HCT116 (cell line): ENCODE data around the gene RGS11. TPM values are rescaled to one million over a fixed set of nuclear protein-coding genes. Genes with fewer than 3 reads are reported as not detected.

ENCODE experiments used
- ATAC-seq: fragments of 200-7000 bp; cut with Tn5 transposase; 2 replicates; pipeline ENCODE4 v1.9.1; 2020; ENCODE audit warnings: mild to moderate bottlenecking, moderate library complexity
- BruUV-seq: library from RNA; stranded (reverse); fragments of 400-500 nt; replicated peaks from 2 replicates; lab custom pipeline; 2021; lab: Mats Ljungman, UMichigan
- CTCF ChIA-PET: fragments of 300-600 bp; sonication (Branson Sonifier 250); formaldehyde crosslinking; loops from one replicate; lab custom pipeline; 2021; ENCODE audit warnings: antibody characterized with exemption; lab: Charles Lee
- POLR2A ChIA-PET: fragments of 300-600, 350-600 bp; sonication (Branson Sonifier 250); formaldehyde crosslinking; loops from one replicate; lab custom pipeline; 2021; ENCODE audit warnings: antibody characterized with exemption; lab: Charles Lee
- RAD21 ChIA-PET, 2 experiments: fragments of 300-600 bp; sonication (Branson Sonifier 250); formaldehyde crosslinking; loops; one replicate each; lab custom pipeline; 2023; ENCODE audit warnings: low total read pairs in 2 of 2; ENCODE audit not compliant: uncharacterized antibody in 2 of 2, unreplicated experiment in 2 of 2, low non-redundant PET in 1 of 2; lab: Charles Lee
- DNase-seq: peaks from one replicate; pipeline ENCODE4 v3.0.0-alpha.2; 2010; ENCODE audit warnings: low read depth, low spot score
- H2AFZ ChIP-seq: fragments of 200-600 bp; shearing (Covaris generic), sonication (generic); 2 replicates; pipeline ENCODE4 v1.6.1; 2017; ENCODE audit warnings: low read depth, mixed run types, mixed read lengths, antibody characterized with exemption, low read length; ENCODE audit not compliant: poor library complexity, severe bottlenecking
- H3K27ac ChIP-seq: 2 replicates; pipeline ENCODE4 v1.5.1; 2012; ENCODE audit warnings: low read depth, low read length
- H3K27me3 ChIP-seq: fragments of 200-600 bp; sonication (generic); 2 replicates; pipeline ENCODE4 v1.6.1; 2016; ENCODE audit warnings: mixed run types, low read length, mixed read lengths; ENCODE audit not compliant: insufficient read depth
- H3K36me3 ChIP-seq, 2 experiments: fragments of 200-500 bp in 1 of 2; fragments of 200-600 bp in 1 of 2; sonication (Bioruptor generic) in 1 of 2; sonication (generic) in 1 of 2; 2 replicates each; pipeline versions ENCODE4 v1.5.1 to v1.6.1; 2014 to 2016; ENCODE audit warnings: low read length in 2 of 2, inconsistent platforms in 1 of 2, mixed read lengths in 1 of 2, mixed run types in 1 of 2; ENCODE audit not compliant: insufficient read depth in 2 of 2, control insufficient read depth in 1 of 2
- H3K4me1 ChIP-seq, 2 experiments: fragments of 200-600 bp in 1 of 2; sonication (generic) in 1 of 2; 2 replicates each; pipeline versions ENCODE4 v1.5.1 to v1.6.1; 2012 to 2017; ENCODE audit warnings: low read length in 2 of 2, inconsistent platforms in 1 of 2, mild to moderate bottlenecking in 1 of 2, mixed read lengths in 1 of 2, mixed run types in 1 of 2, moderate library complexity in 1 of 2; ENCODE audit not compliant: insufficient read depth in 2 of 2, control insufficient read depth in 1 of 2
- H3K4me2 ChIP-seq: fragments of 200-600 bp; sonication (generic); 2 replicates; pipeline ENCODE4 v1.6.1; 2017; ENCODE audit warnings: mixed run types, low read length, mixed read lengths
- H3K4me3 ChIP-seq, 2 experiments: fragments of 200-600 bp in 1 of 2; sonication (generic) in 1 of 2; replicated peaks in 1 of 2; 2 replicates each; pipeline ENCODE4 v1.5.1; 2011 to 2016; ENCODE audit warnings: low read length in 2 of 2, control low read depth in 1 of 2, low read depth in 1 of 2, mild to moderate bottlenecking in 1 of 2, mixed read lengths in 1 of 2, mixed run types in 1 of 2
- H3K79me2 ChIP-seq: fragments of 200-600 bp; sonication (generic); 2 replicates; pipeline ENCODE4 v1.6.1; 2017; ENCODE audit warnings: mild to moderate bottlenecking, mixed run types, low read length, moderate library complexity, mixed read lengths; ENCODE audit not compliant: insufficient read depth
- H3K9ac ChIP-seq: fragments of 200-600 bp; sonication (generic); 2 replicates; pipeline ENCODE4 v1.6.1; 2016; ENCODE audit warnings: low read length, mixed read lengths
- H3K9me2 ChIP-seq: fragments of 200-600 bp; sonication (generic), shearing (Covaris generic); 2 replicates; pipeline ENCODE4 v1.6.1; 2017; ENCODE audit warnings: mixed run types, mild to moderate bottlenecking, moderate library complexity; ENCODE audit not compliant: insufficient read depth
- H3K9me3 ChIP-seq, 2 experiments: fragments of 200-500 bp in 1 of 2; fragments of 200-600 bp in 1 of 2; sonication (Bioruptor generic) in 1 of 2; sonication (generic) in 1 of 2; 2 replicates each; pipeline ENCODE4 v1.6.1; 2014 to 2017; ENCODE audit warnings: low read length in 2 of 2, mixed read lengths in 2 of 2, inconsistent platforms in 1 of 2, low read depth in 1 of 2, mild to moderate bottlenecking in 1 of 2, mixed run types in 1 of 2, moderate library complexity in 1 of 2; ENCODE audit not compliant: control insufficient read depth in 1 of 2, insufficient read depth in 1 of 2
- H4K20me1 ChIP-seq: fragments of 200-600 bp; sonication (generic), shearing (Covaris generic); 2 replicates; pipeline ENCODE4 v1.6.1; 2017; ENCODE audit warnings: mixed run types, mild to moderate bottlenecking, moderate library complexity; ENCODE audit not compliant: insufficient read depth
- EGR1 ChIP-seq: IDR thresholded peaks from 2 replicates; pipeline ENCODE4 v1.6.1; 2012; ENCODE audit warnings: low read depth
- ELF1 ChIP-seq: IDR thresholded peaks from 2 replicates; pipeline ENCODE4 v1.6.1; 2012; ENCODE audit warnings: low read depth, borderline replicate concordance
- EZH2phosphoT487 ChIP-seq: fragments of 200-600 bp; IDR thresholded peaks from 2 replicates; pipeline ENCODE4 v1.6.1; 2018; ENCODE audit warnings: antibody characterized with exemption, borderline replicate concordance
- FOSL1 ChIP-seq: IDR thresholded peaks from 2 replicates; pipeline ENCODE4 v1.6.1; 2012; ENCODE audit warnings: low read depth
- JUND ChIP-seq: IDR thresholded peaks from 2 replicates; pipeline ENCODE4 v1.6.1; 2012
- POLR2A ChIP-seq: IDR thresholded peaks from 2 replicates; pipeline ENCODE4 v1.7.0; 2011; ENCODE audit warnings: borderline replicate concordance; ENCODE audit not compliant: insufficient read depth, insufficient read length; ENCODE audit errors: extremely low read depth
- POLR2AphosphoS5 ChIP-seq: IDR thresholded peaks from 2 replicates; pipeline ENCODE4 v1.6.1; 2011; ENCODE audit warnings: mild to moderate bottlenecking, low read depth, low read length, moderate library complexity
- SP1 ChIP-seq: IDR thresholded peaks from 2 replicates; pipeline ENCODE4 v1.6.1; 2012; ENCODE audit warnings: low read depth
- SRF ChIP-seq: IDR thresholded peaks from 2 replicates; pipeline ENCODE4 v1.6.1; 2012; ENCODE audit warnings: low read depth
- TCF7L2 ChIP-seq: IDR thresholded peaks from 2 replicates; pipeline ENCODE4 v1.7.0; 2011; ENCODE audit warnings: borderline replicate concordance, inconsistent platforms; ENCODE audit not compliant: insufficient read depth, insufficient read length; ENCODE audit errors: extremely low read depth
- ZNF274 ChIP-seq: fragments of 200-500 bp; sonication (Bioruptor generic); IDR thresholded peaks from 2 replicates; pipeline ENCODE4 v1.6.1; 2014; ENCODE audit warnings: mild to moderate bottlenecking, low read depth, low read length, inconsistent platforms
- intact Hi-C: fragments of 100-400 bp; cut with micrococcal nuclease; formaldehyde crosslinking; loops from 2 replicates; pipeline ENCODE4 v1.10.0; 2022
- total RNA-seq: library from RNA; stranded (reverse); gene quantifications from one replicate; pipeline ENCODE4 v1.2.1, GENCODE V29; 2021; ENCODE audit not compliant: unreplicated experiment
- TF ChIP-seq, protein P1 (sequence below): IDR thresholded peaks from 2 replicates; pipeline ENCODE4 v1.6.1; 2011; ENCODE audit warnings: mild to moderate bottlenecking, low read length, moderate library complexity; ENCODE audit not compliant: insufficient replicate concordance; ENCODE audit errors: extremely low read depth
- TF ChIP-seq, protein P2 (sequence below): IDR thresholded peaks from 2 replicates; pipeline ENCODE4 v1.6.1; 2012

Gene RGS11
- total RNA-seq, 1 experiment from 2014 or later = not detected

DNA sequence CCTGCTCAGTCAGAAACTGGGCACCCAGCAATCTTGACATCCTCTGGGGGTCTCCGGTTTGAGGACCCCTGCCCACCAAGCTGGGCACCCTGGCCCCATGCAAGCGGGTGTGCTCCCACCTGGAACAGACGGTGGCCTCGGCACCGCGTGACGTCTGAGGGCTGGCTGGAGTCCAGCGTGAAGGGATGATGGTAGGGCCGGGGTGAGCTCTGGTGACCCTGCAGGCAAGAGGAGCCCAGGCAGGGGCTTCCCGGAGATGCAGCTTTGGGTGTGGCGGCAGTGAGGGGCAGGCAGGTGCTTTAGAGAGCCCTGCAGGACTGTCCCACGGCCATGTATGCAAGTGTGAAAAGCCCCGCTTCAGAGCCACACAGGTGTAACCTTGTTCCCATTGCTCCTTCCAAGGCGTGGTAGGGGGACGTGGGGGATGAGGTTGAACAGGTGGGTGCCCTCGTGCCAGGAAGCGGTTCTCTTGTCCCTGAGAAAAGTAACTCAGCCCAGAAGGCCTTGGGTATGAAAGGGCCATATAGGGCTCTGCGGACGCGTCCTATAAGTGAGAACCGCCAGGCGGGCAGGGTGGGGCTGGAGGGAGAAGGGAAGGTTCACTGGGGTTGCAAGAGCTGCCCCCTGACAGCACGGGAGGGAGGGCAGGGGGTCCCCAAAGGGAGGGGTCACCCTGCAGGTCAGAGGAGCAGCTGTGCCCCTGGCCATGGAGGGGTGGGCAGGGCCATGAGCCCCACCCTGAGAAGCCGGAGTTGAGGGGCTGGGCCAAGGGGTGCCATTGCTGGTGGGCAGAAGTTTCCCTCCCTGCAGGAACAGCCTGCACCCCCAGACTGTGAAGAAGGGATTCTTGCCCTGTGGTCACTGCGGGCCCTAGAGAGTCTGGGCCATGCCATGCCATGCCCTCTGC, 9.2 kb downstream of the RGS11 start (continued):
- no peak for TF ChIP-seq TCF7L2
- TF ChIP-seq, all 23 proteins: peak for 0

DNA sequence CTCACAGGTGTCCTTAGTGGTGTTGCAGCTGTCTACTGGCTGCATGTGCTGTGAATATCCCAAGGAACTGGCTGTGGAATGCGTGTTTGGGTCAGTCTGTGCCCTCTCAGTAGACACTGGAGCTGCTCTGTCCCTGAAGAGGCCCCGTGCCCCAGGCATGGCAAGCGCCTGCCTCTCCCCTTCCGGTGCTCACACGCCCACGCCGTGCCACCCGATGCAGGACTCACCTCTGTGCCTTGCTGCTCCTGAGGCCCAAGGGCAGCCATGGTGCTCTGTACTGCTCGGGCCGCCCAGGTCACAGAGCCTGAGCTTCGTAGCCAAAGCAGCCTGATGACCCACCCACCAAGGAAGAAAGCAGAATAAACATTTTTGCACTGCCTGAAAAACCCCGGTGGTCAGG, 10.0 kb downstream of the RGS11 start:
- H3K79me2 ChIP-seq = no peaks in the 10 kb centered on the region
- H4K20me1 ChIP-seq = no peaks in the 10 kb centered on the region
- H3K4me2 ChIP-seq = no peak overlapping the region
- CTCF ChIA-PET = no interaction called here
- RAD21 ChIA-PET = no interaction called here
- no TSS peak for BruUV-seq
- no peaks in the 10 kb centered on the region for H3K9me2 ChIP-seq
- H3K27ac ChIP-seq = no peak overlapping the region
- no peaks in the 10 kb centered on the region for H3K27me3 ChIP-seq
- no peaks in the 10 kb centered on the region for H3K36me3 ChIP-seq
- TF ChIP-seq ZNF274 (no peak), FOSL1 (no peak), EZH2phosphoT487 (no peak), SRF (no peak), JUND (no peak), EGR1 (no peak), ELF1 (no peak), POLR2A (no peak), SP1 (no peak), POLR2AphosphoS5 (no peak)
- TF ChIP-seq, protein P1, sequence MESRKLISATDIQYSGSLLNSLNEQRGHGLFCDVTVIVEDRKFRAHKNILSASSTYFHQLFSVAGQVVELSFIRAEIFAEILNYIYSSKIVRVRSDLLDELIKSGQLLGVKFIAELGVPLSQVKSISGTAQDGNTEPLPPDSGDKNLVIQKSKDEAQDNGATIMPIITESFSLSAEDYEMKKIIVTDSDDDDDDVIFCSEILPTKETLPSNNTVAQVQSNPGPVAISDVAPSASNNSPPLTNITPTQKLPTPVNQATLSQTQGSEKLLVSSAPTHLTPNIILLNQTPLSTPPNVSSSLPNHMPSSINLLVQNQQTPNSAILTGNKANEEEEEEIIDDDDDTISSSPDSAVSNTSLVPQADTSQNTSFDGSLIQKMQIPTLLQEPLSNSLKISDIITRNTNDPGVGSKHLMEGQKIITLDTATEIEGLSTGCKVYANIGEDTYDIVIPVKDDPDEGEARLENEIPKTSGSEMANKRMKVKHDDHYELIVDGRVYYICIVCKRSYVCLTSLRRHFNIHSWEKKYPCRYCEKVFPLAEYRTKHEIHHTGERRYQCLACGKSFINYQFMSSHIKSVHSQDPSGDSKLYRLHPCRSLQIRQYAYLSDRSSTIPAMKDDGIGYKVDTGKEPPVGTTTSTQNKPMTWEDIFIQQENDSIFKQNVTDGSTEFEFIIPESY = no peak
- TF ChIP-seq, protein P2, sequence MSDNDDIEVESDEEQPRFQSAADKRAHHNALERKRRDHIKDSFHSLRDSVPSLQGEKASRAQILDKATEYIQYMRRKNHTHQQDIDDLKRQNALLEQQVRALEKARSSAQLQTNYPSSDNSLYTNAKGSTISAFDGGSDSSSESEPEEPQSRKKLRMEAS = no peak
- POLR2A ChIA-PET = no interaction called here
- no peak overlapping the region for H3K4me3 ChIP-seq
- intact Hi-C loops = no loop called here
- H3K4me1 ChIP-seq = no peaks in the 10 kb centered on the region
- no peaks in the 10 kb centered on the region for H3K9me3 ChIP-seq
- ATAC-seq = no peak
- DNase-seq = no peak
- no peak overlapping the region for H3K9ac ChIP-seq
- no peak overlapping the region for H2AFZ ChIP-seq
